A673 (cell line): ENCODE data around the gene SHROOM4. TPM values are rescaled to one million over a fixed set of nuclear protein-coding genes. Genes with fewer than 3 reads are reported as not detected.

ENCODE experiments used
- BruUV-seq: library from RNA; stranded (reverse); fragments of 400-500 nt; replicated peaks from 2 replicates; lab custom pipeline; 2021; lab: Mats Ljungman, UMichigan
- CTCF ChIA-PET: fragments of 300-600 bp; sonication (Branson Sonifier 250); formaldehyde crosslinking; loops from one replicate; lab custom pipeline; 2022; ENCODE audit warnings: antibody characterized with exemption; lab: Charles Lee
- POLR2A ChIA-PET: fragments of 300-600 bp; sonication (Branson Sonifier 250); formaldehyde crosslinking; loops from one replicate; lab custom pipeline; 2022; ENCODE audit warnings: antibody characterized with exemption; ENCODE audit not compliant: low non-redundant PET; lab: Charles Lee
- DNase-seq: peaks from one replicate; pipeline ENCODE4 v3.0.0-alpha.2; 2015; ENCODE audit warnings: low spot score
- H3K27ac ChIP-seq: fragments of 200-600 bp; sonication (generic); 2 replicates; pipeline ENCODE4 v1.5.1; 2016; ENCODE audit warnings: mixed run types, low read depth, mild to moderate bottlenecking, mixed read lengths, antibody characterized with exemption, low read length; ENCODE audit not compliant: poor library complexity, severe bottlenecking
- H3K27me3 ChIP-seq: fragments of 200-600 bp; sonication (generic); replicated peaks from 2 replicates; pipeline ENCODE4 v1.6.1; 2017; ENCODE audit warnings: mixed run types, low read depth, mild to moderate bottlenecking, mixed read lengths, antibody characterized with exemption, low read length; ENCODE audit not compliant: insufficient read depth, poor library complexity
- H3K36me3 ChIP-seq: fragments of 200-600 bp; sonication (generic); 2 replicates; pipeline ENCODE4 v1.6.1; 2016; ENCODE audit warnings: mixed run types, mild to moderate bottlenecking, mixed read lengths, antibody characterized with exemption, low read length; ENCODE audit not compliant: insufficient read depth, poor library complexity, severe bottlenecking
- H3K4me1 ChIP-seq: fragments of 200-600 bp; sonication (generic); 2 replicates; pipeline ENCODE4 v1.6.1; 2017; ENCODE audit warnings: mixed run types, mild to moderate bottlenecking, mixed read lengths, antibody characterized with exemption, low read length; ENCODE audit not compliant: insufficient read depth, poor library complexity, severe bottlenecking
- H3K4me3 ChIP-seq: fragments of 200-600 bp; sonication (generic); 2 replicates; pipeline ENCODE4 v1.5.1; 2016; ENCODE audit warnings: low read depth, mixed run types, mild to moderate bottlenecking, mixed read lengths, low read length; ENCODE audit not compliant: poor library complexity, severe bottlenecking
- H3K9me3 ChIP-seq: fragments of 200-600 bp; sonication (generic); 2 replicates; pipeline ENCODE4 v1.6.1; 2016; ENCODE audit warnings: mixed run types, low read depth, mild to moderate bottlenecking, mixed read lengths, antibody characterized with exemption, low read length; ENCODE audit not compliant: poor library complexity, severe bottlenecking
- CTCF ChIP-seq: fragments of 300-800, 200-600 bp; sonication (generic); conservative IDR thresholded peaks from 2 replicates; pipeline ENCODE4 v1.5.1; 2017; ENCODE audit warnings: low read depth, mild to moderate bottlenecking, antibody characterized with exemption, low read length, moderate library complexity, mixed read lengths
- EZH2 ChIP-seq: fragments of 200-600 bp; sonication (generic); IDR thresholded peaks from 2 replicates; pipeline ENCODE4 v1.6.1; 2017; ENCODE audit warnings: borderline replicate concordance, low read depth, mild to moderate bottlenecking, mixed read lengths, antibody characterized with exemption, low read length; ENCODE audit not compliant: poor library complexity, severe bottlenecking
- intact Hi-C: fragments of 100-400 bp; cut with micrococcal nuclease; formaldehyde crosslinking; loops from one replicate; pipeline ENCODE4 v1.10.0; 2022; ENCODE audit not compliant: unreplicated experiment
- total RNA-seq: library from RNA; stranded (reverse); gene quantifications from 2 replicates; pipeline ENCODE4 v1.2.3, GENCODE V29; 2021

SHROOM4 gene
- total RNA-seq, 1 experiment from 2014 or later: 7.0 TPM

- BruUV-seq: no TSS peak
- Histone ChIP-seq H3K36me3 (no peaks in the 10 kb centered on the region), H3K27me3 (no peaks in the 10 kb centered on the region), H3K9me3 (no peaks in the 10 kb centered on the region), H3K4me3 (no peak overlapping the region), H3K27ac (no peak overlapping the region), H3K4me1 (peaks cover 5% of the 10 kb centered on the region)
- POLR2A ChIA-PET: no interaction called here
- TF ChIP-seq EZH2 (no peak), CTCF (no peak)
- CTCF ChIA-PET: no interaction called here
- intact Hi-C loops: no loop called here
- DNase-seq: no peak
Measured at GRCh38 chrX:50776248-50776647, 37.7 kb downstream of the SHROOM4 start.

GRCh38 chrX:50771382-50771781 lies 42.6 kb downstream of the SHROOM4 start:
- no peak overlapping the region for H3K27ac ChIP-seq
- no TSS peak for BruUV-seq
- intact Hi-C loops: no loop called here

GRCh38 chrX:50770702-50771101 lies 43.3 kb downstream of the SHROOM4 start:
- Histone ChIP-seq H3K27ac (no peak overlapping the region), H3K4me3 (no peak overlapping the region), H3K4me1 (peaks cover 15% of the 10 kb centered on the region), H3K36me3 (no peaks in the 10 kb centered on the region), H3K9me3 (no peaks in the 10 kb centered on the region), H3K27me3 (no peaks in the 10 kb centered on the region)
- CTCF ChIA-PET: no interaction called here
- DNase-seq: no peak
- TF ChIP-seq EZH2: no peak
- POLR2A ChIA-PET: no interaction called here
- no TSS peak for BruUV-seq
- intact Hi-C loops: no loop called here

More at GRCh38 chrX:50771382-50771781, 42.6 kb downstream of the SHROOM4 start:
- Histone ChIP-seq H3K9me3 (no peaks in the 10 kb centered on the region), H3K4me1 (peaks cover 15% of the 10 kb centered on the region), H3K4me3 (no peak overlapping the region), H3K27me3 (no peaks in the 10 kb centered on the region), H3K36me3 (no peaks in the 10 kb centered on the region)
- CTCF ChIA-PET: no interaction called here
- DNase-seq: no peak
- TF ChIP-seq CTCF (no peak), EZH2 (no peak)
- POLR2A ChIA-PET: no interaction called here

GRCh38 chrX:50769389-50770063 lies 44.5 kb downstream of the SHROOM4 start:
- DNase-seq: peak; percentile 75
- ChIA-PET CTCF (no interaction called here), POLR2A (no interaction called here)
- no peak overlapping the region for H3K4me3 ChIP-seq
- intact Hi-C loops: no loop called here
- H3K36me3 ChIP-seq: no peaks in the 10 kb centered on the region
- H3K9me3 ChIP-seq: no peaks in the 10 kb centered on the region
- peaks cover 15% of the 10 kb centered on the region for H3K4me1 ChIP-seq
- BruUV-seq: no TSS peak
- H3K27ac ChIP-seq: no peak overlapping the region
- TF ChIP-seq EZH2: no peak
- TF ChIP-seq CTCF: no peak
- no peaks in the 10 kb centered on the region for H3K27me3 ChIP-seq
